HEK293T (cell line): ENCODE results near the gene IL10.

Source experiments
- BHLHE40 ChIP-seq: fragments of 450-650 bp; IDR thresholded peaks from 2 replicates; pipeline ENCODE4 v1.6.1; 2016; ENCODE audit warnings: mild to moderate bottlenecking, moderate library complexity, borderline replicate concordance
- ELF4 ChIP-seq: fragments of 450-650 bp; IDR thresholded peaks from 2 replicates; pipeline ENCODE4 v1.6.1; 2017; ENCODE audit warnings: antibody characterized with exemption
- FOXA1 ChIP-seq: fragments of 450-650 bp; IDR thresholded peaks from 2 replicates; pipeline ENCODE4 v1.6.1; 2016; ENCODE audit warnings: mild to moderate bottlenecking
- FOXK2 ChIP-seq: fragments of 450-650 bp; IDR thresholded peaks from 2 replicates; pipeline ENCODE4 v1.6.1; 2016; ENCODE audit warnings: mild to moderate bottlenecking
- FOXM1 ChIP-seq: fragments of 450-650 bp; IDR thresholded peaks from 2 replicates; pipeline ENCODE4 v1.6.1; 2017; ENCODE audit warnings: mild to moderate bottlenecking, borderline replicate concordance
- L3MBTL2 ChIP-seq: fragments of 450-650 bp; conservative IDR thresholded peaks from 2 replicates; pipeline ENCODE4 v1.6.1; 2016; ENCODE audit warnings: mild to moderate bottlenecking
- SP1 ChIP-seq: fragments of 450-650 bp; IDR thresholded peaks from 2 replicates; pipeline ENCODE4 v1.6.1; 2017

DNA sequence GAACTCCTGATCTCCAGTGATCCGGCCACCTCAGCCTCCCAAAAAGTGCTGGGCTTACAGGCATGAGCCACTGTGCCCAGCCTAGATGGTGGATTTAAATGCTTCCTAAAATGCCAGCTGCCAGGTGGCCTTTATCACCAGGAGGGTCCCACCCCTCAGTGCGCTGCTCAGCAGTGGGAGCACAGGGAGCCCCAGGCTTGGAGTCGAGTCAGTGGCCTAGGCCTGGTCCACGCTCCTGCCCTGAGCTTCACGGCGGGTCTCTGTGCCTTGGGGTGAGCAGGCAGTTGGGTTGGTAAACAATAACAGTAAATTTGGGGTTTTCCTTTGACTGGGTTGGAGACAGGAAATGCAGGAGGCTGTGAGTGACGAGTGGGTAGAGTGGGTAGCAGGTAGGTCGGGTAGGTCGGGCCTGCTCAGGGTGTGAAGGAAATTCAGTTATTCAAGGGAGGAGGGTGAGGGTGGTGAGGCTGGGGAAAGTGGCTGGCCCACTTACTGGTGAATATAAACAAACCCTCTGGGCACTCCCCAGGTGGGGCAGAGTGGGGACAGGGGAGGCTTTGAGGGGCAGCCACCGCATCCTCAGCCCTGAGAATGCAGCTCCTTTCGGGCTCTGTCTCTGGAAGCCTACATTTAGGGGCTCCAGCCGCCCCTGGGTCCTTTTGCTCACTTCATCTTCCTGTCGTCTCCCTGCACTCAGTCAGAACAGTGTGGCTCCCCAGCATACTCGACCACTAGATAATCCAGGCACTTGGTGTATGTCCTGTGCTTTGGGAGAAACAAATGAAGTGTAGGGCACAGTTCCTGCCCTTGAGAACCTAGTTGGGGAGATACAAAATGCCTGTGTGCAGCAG, 35.2 kb downstream of the IL10 start:
- TF ChIP-seq L3MBTL2: no peak
- no peak for TF ChIP-seq ELF4
- no peak for TF ChIP-seq SP1
- no peak for TF ChIP-seq BHLHE40
- no peak for TF ChIP-seq FOXM1
- TF ChIP-seq FOXK2: no peak
- TF ChIP-seq FOXA1: no peak
